Stimulated activated CD8-positive, alpha-beta memory T cell treated with anti-CD3 and anti-CD28 coated beads, Interleukin-15, amount 100 ng/mL, for 24 hours (primary cell): Measurements from ENCODE around the gene TEC.
"Not testable (repeated sequence)": the region's sequence is repeated elsewhere in the genome, so short reads cannot be mapped to it uniquely, and the experiment has no call there.

Source experiments
- DNase-seq: peaks from one replicate; pipeline ENCODE4 v3.0.0-alpha.2; 2020; ENCODE audit warnings: low read depth

The TEC gene

DNA sequence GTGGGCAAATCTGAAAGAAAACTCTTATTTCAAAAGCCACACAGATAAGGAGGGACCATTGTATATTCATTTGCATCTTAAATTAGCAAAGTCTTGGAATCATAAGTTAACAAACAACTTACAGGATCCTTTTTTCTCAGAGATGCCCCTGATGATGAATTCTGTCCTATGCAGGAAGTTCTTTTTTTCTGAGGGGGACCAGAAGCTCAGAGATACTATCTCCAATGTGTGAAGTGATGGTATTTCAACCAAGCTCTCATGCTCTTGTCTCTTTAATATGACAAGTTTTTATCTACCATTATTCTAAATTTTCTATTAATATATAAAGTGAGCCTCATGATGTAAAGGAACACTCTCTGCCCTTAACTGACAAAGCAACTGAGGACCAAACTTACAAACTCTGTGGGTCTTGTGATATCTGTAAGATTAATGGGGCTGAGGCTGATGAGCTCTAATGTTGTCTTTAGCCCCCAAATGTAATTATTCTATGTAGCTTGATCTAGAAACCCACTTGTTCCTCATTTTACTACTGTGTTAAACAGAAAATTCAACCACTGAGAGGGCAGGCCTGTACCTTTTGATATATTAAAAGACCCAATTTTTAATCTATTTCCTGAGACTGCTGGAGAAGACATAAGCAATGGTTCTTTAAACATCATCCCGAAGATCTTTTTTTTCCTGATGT lies 27.0 kb downstream of the TEC start:
- DNase-seq: no peak

DNA sequence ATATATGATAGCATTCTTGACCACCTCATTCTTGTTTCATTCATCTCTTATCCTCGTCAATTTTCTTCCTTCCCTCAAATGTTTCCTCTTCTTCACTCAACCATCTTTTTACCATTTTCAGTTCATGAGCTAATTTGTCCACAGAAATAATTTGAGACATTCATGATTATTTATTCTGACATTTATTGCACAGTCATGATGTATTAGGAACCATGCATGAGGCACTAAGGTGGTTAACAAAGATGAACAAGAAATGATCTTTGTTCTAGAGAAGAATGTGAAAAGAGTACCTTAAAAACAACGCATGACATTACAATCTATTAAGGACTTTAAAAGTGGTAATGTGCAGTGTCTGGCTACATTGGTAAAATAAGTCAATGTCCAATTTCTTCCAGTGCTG lies 27.9 kb downstream of the TEC start:
- no peak for DNase-seq

DNA sequence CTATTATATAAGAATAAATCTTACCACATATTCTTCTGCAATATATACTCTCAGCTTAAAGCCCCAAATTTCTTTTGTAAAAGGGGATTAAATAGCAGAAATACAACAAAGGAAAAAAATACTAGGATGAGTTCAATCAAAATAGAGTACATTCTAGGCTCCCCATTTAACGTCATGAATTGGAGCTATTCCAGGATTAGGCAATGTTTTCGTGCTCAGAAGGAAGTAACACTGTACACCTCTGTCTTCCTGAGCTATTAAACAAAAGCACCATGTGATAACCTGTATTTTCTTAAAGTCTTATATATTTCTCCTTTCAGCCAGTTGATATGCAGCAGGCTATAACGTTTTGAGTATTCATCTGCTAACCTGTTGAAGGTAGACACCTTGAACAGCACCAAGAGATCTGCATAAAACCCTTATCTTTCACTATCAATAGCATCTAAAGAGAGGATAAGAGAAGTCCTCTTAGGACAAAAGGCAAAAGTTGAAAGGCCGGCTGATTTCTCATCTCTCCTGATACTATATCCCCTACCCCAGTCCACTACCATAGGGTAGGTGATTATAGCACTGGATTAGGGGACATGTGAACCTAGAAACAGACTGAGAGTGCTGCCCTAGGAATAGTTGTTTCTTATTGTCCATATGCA lies 31.5 kb downstream of the TEC start:
- no peak for DNase-seq

DNA sequence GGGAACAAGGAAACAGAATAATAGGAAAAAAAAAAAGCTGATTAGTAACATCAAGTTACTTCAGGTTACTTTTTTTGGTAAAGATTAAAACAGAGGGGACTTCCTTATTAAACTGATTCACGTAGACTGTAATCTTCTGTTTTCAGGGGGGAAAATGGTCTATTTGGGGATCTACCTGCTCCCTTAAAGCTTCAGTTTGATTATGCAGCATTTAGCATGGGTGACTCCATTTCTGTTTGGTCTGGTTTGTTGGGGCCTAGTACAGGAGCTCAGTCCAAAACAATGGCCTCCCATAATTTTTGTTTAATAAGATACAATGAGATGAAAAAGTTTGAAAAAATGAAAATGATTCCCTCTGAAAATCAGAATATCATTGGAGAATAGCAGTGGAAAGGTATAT lies 34.6 kb downstream of the TEC start:
- no peak for DNase-seq

DNA sequence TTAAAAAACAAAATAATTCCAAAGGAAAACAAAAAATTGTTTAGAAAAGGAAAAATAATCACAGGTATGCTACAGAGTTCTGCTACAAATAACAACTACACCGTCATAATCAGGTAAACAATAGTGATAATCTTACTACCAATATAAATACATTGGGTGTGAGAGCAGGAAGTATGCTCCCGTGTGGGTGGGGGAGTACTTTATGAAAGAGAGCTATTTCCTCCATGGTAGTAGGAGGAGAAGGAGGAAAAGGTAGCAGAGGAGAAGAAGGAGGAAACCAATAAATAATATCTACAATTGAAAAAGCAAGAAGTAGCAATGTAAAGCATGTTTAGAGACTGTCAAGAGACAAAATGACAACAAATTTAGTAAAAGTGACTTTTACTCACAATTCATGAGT lies 35.1 kb downstream of the TEC start:
- DNase-seq: no peak

DNA sequence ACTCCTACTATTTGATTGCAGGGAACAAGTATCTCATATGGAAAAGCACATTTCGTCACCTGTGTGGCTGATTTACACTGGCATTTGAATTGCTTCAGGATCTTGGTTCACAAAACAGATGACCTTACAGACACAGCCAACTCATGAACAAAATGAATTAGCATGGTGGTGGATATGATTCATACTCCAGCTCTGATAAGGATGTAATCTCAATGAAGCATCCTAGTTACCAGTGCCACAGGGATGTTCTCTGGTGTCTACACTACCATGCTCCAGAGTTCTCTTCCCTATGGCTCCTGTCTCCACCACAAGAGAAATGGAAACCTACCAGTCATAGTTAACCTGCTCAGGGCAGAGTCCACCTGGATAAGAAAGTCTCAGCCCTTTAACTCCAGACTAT lies 40.7 kb downstream of the TEC start:
- no peak for DNase-seq

DNA sequence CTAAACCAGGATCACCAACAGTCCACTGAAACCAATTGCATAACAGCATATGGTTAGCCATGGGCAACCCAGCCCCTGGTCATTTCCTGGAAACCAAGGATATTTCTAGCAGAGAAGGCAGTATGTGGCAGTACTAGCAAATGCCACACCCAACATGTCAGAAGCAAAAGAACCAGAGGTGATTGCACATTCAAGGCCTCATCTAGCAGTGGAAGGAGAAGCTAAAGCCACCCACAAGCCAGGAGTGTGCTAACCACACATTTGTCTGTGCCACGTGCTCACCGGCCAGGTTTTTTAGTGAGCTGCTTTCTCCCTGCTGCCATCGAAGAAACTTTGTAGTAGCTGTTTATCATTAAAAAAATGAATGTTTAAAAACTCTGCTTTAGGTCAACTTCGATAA lies 42.0 kb downstream of the TEC start:
- no peak for DNase-seq

DNA sequence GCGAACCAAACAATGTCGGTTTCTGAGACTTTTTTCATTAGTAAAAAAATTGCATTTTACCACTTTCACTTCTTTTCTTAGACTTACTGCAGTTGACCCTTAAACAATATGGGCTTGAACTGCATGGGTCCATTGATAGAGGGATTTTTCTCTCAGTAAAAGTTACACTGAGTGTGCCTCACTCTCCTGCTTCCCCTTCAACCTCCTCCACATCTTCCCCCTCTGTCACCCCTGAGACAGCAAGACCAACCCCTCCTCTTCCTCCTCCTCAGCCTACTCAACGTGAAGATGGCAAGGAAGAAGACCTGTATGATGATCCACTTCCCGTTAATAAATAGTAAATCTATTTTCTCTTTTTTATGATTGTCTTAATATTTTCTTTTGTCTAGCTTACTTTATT lies 43.4 kb downstream of the TEC start:
- no peak for DNase-seq

DNA sequence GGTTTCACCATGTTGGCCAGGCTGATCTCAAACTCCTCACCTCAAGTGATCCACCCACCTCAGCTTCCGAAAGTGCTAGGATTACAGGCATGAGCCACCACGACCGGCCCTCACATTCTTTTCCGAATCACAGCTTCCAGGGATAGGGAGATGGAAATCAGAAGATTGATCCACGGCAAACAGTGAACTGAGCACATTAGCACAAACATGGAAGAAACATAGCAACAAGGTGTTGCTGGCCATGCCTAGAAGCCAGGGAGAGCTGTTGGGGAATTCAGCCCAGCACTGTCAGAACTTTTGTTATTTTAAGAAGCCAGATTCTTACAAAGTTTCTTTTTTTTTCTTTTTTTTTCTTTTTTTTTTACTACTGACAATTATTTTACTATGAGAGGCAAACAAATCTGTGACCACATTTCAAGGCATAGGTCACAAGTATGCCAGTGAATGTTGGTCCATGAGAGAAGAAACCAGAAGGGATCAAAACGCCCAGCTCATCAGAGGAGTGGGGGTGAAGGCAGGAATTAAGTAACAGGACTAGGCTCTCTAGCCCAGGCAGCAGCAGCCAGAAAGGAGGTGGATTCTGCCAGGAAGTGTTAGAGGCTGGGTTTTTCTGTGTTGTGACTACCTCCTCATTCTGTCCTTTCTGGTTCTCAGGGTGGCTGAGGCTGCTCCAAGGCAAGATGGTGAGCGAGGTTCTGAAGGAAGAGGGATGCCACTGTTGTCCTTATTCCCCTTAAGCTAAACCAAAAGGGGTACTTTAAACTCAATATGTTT lies 44.1 kb downstream of the TEC start:
- no peak for DNase-seq

DNA sequence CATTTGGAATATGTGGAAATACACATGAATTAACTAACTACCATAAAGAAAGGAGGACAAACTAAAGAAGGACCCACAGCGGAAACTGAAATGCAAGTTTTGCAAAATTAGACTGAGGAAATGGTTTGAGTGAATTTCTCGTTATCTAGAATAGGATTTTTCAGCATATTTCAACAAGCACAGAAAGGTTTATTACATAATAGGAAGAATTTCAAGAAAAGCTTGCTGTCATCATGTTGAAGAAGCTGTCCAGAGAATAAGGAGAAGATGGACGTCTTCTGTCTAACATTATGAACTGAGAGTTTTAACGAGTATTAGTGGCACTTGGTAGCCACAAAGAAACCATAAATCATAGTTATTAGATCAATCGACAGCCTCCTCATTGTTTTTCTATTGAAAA lies 45.0 kb downstream of the TEC start:
- DNase-seq: no peak

DNA sequence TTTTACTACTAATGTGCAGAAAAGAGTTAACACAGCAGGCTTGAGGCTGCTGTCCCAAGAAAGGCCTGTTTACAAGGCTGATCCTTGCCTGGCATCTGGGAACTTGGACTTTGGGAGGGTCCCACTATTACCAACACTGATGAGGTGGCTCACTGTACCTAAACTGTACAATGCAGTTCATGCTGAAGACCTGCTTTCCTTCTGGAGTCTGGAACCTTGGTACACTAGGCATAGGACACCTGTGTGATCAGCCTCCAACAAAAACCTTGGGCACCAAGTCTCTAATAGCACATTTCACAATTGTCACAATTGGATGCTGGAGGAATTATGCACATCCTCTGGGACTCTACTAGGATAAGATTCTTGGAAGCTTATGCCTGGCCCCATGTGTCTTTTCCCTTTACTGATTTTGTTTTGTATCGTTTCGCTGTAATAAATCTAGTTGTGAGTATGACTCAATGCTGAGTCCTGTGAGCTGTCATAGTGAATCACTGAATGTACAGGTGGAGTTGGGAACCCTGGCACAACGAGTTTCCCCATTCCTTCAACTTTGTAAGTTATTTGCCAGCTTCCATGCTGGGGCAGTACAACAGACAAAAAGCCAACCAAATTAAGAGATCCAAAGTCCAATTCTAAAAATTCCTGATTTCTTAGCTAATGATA lies 45.9 kb downstream of the TEC start:
- no peak for DNase-seq

DNA sequence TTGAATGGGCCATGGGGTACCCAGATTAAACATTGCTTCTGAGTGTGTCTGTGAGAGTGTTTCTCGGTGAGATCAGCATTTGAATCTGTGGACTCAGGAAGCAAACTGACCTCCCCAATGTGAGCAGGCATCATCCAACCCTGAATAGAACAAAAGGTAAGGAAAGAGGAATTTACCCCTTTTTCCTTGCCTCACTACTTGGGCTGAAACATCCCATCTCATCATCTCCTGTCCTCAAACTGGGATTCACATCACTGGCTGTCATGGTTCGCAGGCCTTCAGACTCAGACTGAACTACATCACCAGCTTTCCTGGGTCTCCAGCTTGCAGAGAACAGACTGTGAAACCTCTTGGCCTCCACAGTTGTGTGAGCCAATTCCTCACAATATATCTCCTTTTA lies 47.1 kb downstream of the TEC start:
- no peak for DNase-seq

DNA sequence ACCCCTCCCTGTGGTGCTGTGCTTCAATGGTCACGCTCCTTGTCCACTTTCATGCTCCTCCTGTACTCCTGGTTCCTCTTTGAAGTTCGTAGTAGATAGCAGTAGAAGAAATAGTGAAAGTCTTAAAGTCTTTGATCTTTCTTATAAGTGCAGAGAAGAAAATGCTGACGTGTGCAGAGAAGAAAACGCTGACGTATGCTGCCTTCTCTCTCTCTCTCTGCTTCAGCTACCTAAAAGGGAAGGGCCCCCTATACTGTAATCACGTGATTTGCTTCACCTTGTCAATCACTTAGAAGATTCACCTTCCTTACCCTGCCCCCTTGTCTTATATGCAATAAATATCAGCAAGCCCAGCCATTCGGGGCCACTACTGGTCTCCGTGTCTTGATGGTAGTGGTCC lies 50.2 kb downstream of the TEC start:
- DNase-seq: not testable (repeated sequence)

DNA sequence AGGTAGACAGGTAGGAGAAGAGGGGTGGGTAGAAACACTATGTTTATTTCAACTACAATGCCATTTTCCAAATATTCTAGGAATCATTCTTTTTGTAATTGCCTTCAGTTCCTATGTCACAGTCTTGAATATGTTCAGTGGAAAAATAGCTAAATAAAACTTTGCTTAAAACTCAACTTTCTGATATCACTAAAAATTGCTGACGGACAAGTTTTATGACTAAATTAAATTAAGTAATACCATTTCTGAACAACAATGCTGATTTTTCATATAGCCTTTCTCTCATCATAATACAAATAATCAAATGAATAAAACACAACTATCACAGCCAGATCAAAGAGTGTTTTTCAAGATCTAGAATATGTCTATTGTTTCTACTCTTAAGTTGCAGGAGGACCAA lies 53.1 kb downstream of the TEC start:
- no peak for DNase-seq

DNA sequence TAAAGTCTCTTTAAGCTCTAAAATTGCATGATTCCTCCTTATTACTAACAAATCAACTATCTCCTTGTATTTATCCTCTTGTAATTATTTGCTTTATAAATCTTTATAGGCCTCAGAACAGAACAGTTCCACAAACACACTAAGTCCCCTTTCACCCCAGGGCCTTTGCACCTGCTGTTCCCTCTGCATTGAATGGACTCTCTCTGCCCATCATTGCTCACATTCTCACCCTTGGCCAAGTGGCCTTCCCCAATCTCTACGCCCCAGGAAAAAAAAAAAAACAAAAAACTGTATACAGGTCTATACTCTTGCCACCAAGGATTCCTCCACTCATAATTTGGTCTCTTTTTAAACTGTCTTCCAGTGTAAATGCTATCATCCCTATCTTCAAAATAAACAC lies 53.7 kb downstream of the TEC start:
- no peak for DNase-seq

DNA sequence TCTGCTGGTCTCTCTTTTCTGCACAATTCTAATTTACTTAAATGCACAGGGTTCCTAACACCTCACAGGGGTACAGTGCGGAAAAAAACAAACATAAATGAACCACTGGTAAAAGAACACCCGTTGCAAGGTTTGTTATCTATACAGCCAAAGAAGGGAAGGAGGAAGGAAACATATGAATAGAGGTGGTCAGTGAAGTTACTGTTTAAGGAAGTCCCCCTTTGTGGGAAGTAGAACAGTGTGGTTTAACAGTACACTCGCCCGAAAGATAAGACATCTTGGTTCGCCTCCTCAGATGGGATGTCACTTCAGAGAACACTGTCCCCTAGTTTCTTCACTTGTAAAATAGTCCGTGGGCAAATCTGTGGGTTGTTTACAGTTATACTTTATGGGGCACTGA lies 57.5 kb downstream of the TEC start:
- DNase-seq: no peak

DNA sequence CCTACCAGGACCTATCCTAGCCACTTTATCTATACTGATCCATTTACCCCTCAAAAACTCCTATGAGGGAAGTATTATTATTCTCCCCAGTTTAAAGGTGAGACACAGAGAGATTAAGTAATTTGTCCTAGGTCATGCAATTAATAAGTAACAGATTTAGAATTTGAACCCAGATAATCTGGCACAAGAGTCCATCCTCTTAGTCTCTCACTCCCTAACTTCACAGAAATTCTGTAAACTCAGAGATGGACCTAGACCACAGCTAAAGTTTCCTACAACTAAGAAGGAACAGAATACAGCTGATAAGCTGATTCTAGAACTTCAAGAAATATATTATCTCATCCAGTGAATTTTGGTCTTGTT lies 58.7 kb downstream of the TEC start:
- no peak for DNase-seq

DNA sequence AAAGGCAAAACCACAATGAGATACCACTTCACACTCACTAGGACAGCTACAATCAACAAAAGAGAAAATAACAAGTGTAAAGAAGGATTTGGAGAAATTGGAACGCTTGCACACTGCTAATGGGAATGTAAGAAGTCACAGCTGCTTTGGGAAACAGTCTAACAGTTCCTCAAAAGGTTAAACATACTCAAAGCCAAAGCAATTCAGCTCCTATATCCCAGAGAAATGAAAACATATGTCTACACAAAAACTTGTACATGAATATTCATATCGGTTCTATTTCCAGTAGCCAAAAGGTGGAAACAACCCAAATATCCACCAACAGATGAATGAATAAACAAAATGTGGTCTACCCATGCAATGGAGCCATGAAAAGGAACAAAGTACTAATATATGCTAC lies 64.0 kb downstream of the TEC start:
- DNase-seq: no peak

DNA sequence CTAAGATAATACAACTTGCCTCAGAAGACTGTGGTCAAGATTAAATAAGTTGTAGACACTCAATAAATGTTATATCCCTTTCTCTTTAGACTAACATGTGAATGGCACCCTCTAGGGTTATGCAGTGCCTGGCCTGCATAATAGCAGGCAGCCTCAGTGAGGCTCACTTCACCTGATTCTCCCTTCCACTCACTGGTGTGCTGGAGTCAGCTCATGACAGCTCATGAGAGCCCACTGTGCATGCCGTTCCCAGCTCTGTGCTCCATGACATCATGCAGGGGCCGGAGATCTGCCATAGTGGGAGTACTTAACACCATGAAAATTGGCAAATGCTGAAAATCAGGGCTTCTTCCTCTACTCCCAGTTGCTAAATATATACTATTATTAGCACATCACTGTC lies 64.5 kb downstream of the TEC start:
- no peak for DNase-seq

DNA sequence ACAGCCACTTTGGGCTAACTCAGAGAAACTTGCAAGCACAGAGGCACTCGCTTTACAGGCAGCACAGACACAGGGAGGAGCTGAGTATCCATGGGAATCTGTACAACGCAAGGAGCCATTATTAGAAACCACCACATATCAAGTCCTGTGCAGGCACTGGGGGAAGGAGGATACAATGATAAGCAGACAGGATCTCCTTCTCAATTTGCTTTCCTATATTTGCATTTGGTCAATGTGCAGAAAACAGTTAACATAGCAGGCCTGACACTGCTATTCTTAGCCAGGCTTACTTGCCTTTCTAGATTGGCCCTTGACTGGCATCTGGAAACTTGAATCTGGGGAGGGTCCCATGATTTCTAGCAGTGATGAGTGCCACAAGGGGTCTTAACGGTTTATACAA lies 65.8 kb downstream of the TEC start:
- DNase-seq: no peak

DNA sequence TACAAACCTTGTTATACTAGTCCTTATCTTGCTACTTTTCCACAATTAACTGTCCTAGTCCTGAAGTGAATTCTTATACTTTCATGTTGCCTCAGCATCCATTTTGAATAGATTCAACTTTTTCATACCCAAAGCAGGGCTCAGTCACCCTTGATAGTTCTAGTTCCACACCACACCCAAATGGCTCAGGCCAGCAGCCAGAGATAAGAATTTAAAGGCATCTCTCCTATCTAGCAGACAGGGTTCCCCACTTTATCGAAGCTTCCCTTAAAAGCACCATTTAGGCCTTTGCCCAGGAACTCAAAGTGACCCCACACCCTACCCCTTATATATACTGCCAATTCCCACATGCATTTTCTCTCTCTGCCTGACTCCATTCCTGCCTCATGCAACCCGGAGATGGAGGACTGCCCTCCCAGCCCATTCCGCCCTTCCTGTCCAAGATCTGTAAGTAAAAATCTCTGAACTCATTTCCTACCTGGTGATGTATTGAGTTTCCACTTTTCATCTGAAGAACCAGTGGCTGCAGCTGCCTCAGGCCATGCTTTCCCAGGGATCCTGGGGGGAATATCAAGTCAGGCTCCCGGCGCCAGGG lies 71.9 kb downstream of the TEC start:
- DNase-seq: no peak

DNA sequence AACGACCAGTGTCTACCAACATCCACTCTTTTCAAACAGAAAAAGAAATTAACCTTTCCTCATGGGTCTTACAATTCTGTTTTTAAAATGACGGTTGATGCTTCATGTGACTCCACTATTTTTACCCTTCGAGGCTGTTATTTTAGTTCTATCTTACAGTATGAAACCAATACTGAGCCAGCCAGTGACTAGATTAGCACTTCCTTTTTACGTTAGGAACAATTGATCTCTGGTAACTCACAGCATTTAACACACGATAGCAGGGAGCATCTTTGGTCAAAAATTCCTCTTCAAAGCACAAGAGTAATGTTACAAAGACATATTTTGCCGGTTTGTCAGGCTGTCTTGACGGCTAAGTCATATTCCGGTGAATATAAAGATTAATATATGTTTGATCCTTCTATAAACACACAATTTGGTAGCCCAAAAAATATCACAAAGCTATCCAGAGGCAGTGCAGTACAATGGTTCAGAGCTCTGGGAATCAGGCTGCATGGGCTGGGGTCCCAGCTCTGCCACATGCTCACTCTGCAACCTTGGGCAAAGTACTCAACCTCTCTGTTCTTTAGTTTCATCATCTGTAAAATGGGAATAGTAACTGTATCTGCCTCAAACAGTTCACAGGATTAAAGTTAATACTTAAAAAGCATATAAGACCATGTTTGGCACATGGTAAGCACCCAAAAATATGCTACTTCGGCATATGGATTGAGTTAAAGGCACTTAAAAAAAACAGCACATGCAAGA lies 72.7 kb downstream of the TEC start:
- DNase-seq: no peak
